CMK (cell line): Measurements from ENCODE around the gene PIM2.

Experiments used
- DNase-seq: peaks from one replicate; pipeline ENCODE4 v3.0.0-alpha.2; 2010; ENCODE audit warnings: low read depth

PIM2 gene

GRCh38 chrX:48935301-48935670 is 16.5 kb upstream of the PIM2 start:
- no peak for DNase-seq

- no peak for DNase-seq
These were observed 15.9 kb upstream of the PIM2 start for GRCh38 chrX:48934581-48935300.

- no peak for DNase-seq
These were observed 14.9 kb upstream of the PIM2 start for GRCh38 chrX:48933757-48934156.

GRCh38 chrX:48927736-48928382 is 9.0 kb upstream of the PIM2 start:
- no peak for DNase-seq

GRCh38 chrX:48927123-48927522 is 8.3 kb upstream of the PIM2 start:
- no peak for DNase-seq

- no peak for DNase-seq
These were observed 5.4 kb upstream of the PIM2 start for GRCh38 chrX:48924270-48924669.

GRCh38 chrX:48923771-48924170 is 4.9 kb upstream of the PIM2 start:
- DNase-seq = no peak

- DNase-seq = no peak
These were observed 1.9 kb upstream of the PIM2 start for GRCh38 chrX:48920718-48921104.

- DNase-seq = no peak
These were observed 1.3 kb upstream of the PIM2 start for GRCh38 chrX:48919947-48920717.

- no peak for DNase-seq
These were observed 577 bp upstream of the PIM2 start for GRCh38 chrX:48919360-48919841.

GRCh38 chrX:48918301-48918642 is 552 bp downstream of the PIM2 start:
- no peak for DNase-seq

- DNase-seq = peak; percentile 88
These were observed 1.5 kb downstream of the PIM2 start for GRCh38 chrX:48917139-48918001.

GRCh38 chrX:48914593-48915493 is 4.0 kb downstream of the PIM2 start:
- DNase-seq = no peak

- DNase-seq = no peak
These were observed 5.0 kb downstream of the PIM2 start for GRCh38 chrX:48913605-48914366.

GRCh38 chrX:48911412-48912182 is 7.2 kb downstream of the PIM2 start, which contains the start of gene SLC35A2:
Gene SLC35A2, minus strand, starts transcription at chrX:48911646. Its CDS starts 10 bp downstream, at chrX:48911636.
- DNase-seq = peak; percentile 63

- no peak for DNase-seq
These were observed 7.9 kb downstream of the PIM2 start for GRCh38 chrX:48910926-48911411.

GRCh38 chrX:48909703-48910294 is 9.0 kb downstream of the PIM2 start:
- no peak for DNase-seq

- DNase-seq = no peak
These were observed 10.2 kb downstream of the PIM2 start for GRCh38 chrX:48908600-48908999.
